BJ (cell line): ENCODE measurements around the gene PTPRC. TPM values are rescaled to one million over a fixed set of nuclear protein-coding genes. Genes with fewer than 3 reads are reported as not detected.
"Not testable (repeated sequence)": the region's sequence is repeated elsewhere in the genome, so short reads cannot be mapped to it uniquely, and the experiment has no call there.

Experiments
- CTCF ChIA-PET: fragments of 350-600 bp; formaldehyde crosslinking; extraction: SDS; loops from one replicate; lab custom pipeline; 2021; ENCODE audit warnings: antibody characterized with exemption, inconsistent platforms; lab: Yijun Ruan, JAX
- POLR2A ChIA-PET: fragments of 300-600 bp; sonication (Branson Sonifier 250); formaldehyde crosslinking; extraction: SDS; loops from one replicate; lab custom pipeline; 2021; ENCODE audit warnings: antibody characterized with exemption; lab: Charles Lee
- DNase-seq: peaks from one replicate; pipeline ENCODE4 v3.0.0-alpha.2; 2011; ENCODE audit warnings: low read depth
- H3K27me3 ChIP-seq: 2 replicates; pipeline ENCODE4 v1.6.0; 2011; ENCODE audit warnings: low read length; ENCODE audit not compliant: control insufficient read depth, insufficient read depth
- H3K36me3 ChIP-seq: 2 replicates; pipeline ENCODE4 v1.5.1; 2011; ENCODE audit warnings: low read length; ENCODE audit not compliant: control insufficient read depth, insufficient read depth
- H3K4me3 ChIP-seq: 2 replicates; pipeline ENCODE4 v1.5.1; 2011; ENCODE audit warnings: low read depth, mild to moderate bottlenecking, control low read depth, low read length
- polyA plus RNA-seq: library from polyadenylated mRNA; depleted of rRNA; stranded (reverse); fragments of >200 nt; gene quantifications from 2 replicates; pipeline ENCODE4 v1.2.3, GENCODE V29; 2011
- TF ChIP-seq, protein P1 (sequence below): IDR thresholded peaks from 2 replicates; pipeline ENCODE4 v1.5.1; 2011; ENCODE audit warnings: low read depth, mild to moderate bottlenecking, control low read depth, inconsistent platforms, low read length, moderate library complexity; ENCODE audit not compliant: insufficient read depth

PTPRC gene
- polyA plus RNA-seq, 1 experiment, result 0.22 TPM

DNA sequence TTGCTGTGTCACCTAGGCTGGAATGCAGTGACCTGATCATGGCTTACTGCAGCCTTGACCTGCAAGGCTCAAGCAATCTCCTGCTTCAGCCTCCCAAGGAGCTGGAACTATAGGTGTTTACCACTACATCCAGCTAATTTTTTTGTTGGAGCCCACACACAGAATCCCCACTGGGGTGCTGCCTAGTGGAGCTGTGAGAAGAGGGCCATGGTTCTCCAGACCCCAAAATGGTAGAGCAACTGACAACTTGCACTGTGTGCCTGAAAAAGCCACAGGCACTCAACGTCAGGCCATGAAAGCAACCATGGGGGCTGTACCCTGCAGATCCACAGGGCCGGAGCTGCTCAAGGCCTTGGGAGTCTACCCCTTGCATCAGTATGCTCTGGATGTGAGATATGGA is 39.1 kb upstream of the PTPRC start:
- ChIA-PET CTCF (interaction anchor here (1.1 kb wide), 1 partner anchor 9 kb away, joined by 3 read pairs; no protein-coding TSS in a partner anchor), POLR2A (no interaction called here)
- DNase-seq, result no peak
- TF ChIP-seq, protein P1, sequence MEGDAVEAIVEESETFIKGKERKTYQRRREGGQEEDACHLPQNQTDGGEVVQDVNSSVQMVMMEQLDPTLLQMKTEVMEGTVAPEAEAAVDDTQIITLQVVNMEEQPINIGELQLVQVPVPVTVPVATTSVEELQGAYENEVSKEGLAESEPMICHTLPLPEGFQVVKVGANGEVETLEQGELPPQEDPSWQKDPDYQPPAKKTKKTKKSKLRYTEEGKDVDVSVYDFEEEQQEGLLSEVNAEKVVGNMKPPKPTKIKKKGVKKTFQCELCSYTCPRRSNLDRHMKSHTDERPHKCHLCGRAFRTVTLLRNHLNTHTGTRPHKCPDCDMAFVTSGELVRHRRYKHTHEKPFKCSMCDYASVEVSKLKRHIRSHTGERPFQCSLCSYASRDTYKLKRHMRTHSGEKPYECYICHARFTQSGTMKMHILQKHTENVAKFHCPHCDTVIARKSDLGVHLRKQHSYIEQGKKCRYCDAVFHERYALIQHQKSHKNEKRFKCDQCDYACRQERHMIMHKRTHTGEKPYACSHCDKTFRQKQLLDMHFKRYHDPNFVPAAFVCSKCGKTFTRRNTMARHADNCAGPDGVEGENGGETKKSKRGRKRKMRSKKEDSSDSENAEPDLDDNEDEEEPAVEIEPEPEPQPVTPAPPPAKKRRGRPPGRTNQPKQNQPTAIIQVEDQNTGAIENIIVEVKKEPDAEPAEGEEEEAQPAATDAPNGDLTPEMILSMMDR, result no peak
- Histone ChIP-seq H3K27me3 (no peaks in the 10 kb centered on the region), H3K4me3 (no peak overlapping the region), H3K36me3 (no peaks in the 10 kb centered on the region)

DNA sequence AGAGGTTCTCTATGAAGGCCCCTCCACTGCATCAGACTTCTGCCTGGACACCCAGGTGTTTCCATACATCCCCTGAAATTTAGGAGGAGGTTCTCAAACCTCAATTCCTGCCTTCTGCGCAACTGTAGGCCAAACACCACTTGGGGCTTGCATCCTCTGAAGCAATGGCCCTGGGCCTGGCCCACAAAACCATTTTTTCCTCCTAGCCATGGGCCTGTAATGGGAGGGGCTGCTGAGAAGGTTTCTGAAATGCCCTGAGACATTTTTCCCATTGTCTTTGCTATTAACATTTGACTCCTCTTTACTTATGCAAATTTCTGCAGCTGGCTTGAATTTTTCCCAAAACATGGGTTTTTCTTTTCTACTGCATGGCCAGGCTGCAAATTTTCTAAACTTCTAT is 37.9 kb upstream of the PTPRC start:
- DNase-seq, result no peak
- H3K27me3 ChIP-seq, result no peaks in the 10 kb centered on the region
- CTCF ChIA-PET, result no interaction called here
- TF ChIP-seq, protein P1, result no peak
- H3K36me3 ChIP-seq, result no peaks in the 10 kb centered on the region
- H3K4me3 ChIP-seq, result no peak overlapping the region
- POLR2A ChIA-PET, result no interaction called here

DNA sequence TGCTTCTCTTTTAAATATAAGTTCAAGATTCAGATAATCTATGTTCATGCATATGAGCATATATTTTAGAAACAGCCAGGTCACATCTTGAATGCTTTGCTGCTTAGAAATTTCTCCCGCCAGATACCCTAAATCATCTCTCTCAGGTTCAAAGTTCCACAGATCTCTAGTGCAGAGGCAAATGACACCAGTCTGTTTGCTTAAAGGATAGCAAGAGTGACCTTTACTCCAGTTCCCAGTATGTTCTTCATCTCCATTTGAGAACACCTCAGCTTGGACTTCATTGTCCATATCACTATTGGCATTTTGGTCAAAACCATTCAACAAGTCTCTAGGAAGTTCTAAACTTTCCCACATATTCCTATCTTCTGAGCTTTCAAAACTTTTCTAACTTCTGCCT is 37.5 kb upstream of the PTPRC start:
- H3K36me3 ChIP-seq, H3K27me3 ChIP-seq, DNase-seq, CTCF ChIA-PET, POLR2A ChIA-PET, H3K4me3 ChIP-seq: not testable (repeated sequence)

DNA sequence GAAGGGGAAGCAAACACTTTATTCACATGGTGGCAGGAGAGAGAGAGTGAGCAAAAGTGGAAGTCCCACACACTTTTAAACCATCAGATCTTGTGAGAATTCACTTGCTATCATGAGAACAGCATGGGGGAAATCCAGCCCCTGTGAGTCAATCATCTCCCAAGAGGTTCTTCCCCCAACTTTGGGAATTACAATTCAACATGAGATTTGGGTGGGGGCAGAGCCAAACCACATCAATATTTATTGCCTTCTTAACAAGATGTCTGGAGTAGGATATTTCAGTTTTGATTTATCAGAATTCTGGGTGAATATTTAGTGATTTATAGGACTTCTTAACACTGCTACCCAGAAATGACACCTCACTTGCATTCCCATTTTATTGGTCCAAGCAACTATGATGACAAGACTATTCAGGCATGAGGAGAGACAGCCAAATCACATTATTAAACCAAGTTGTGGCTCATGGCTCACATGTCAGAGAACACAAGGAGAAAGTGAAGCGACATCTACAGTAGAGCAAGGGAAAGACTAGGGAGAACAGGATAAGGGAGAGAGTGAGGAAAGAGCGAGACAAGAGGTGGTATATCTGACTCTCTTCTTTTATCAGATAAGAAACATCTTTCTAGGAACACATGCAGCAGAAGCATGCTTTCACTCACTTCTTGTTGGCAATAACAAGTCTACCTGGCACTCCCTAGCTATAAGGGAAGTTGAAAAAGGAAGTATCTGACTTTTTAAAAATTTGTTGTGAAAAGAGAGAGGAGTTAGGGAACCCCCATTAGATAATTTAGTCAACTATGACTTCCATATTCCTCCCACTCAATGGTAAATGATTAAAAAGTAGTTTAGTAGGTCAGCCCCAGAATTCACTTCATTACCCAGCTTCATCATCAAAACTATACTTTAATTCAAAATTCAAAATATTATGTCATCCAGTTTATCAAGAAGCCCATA is 36.6 kb upstream of the PTPRC start:
- DNase-seq, result peak; percentile 69
- ChIA-PET CTCF (no interaction called here), POLR2A (no interaction called here)
- no peak overlapping the region for H3K4me3 ChIP-seq
- no peaks in the 10 kb centered on the region for H3K36me3 ChIP-seq
- TF ChIP-seq, protein P1, result 0 out of 2 replicates have a peak, but pooled peaks have one; percentile 13
- H3K27me3 ChIP-seq, result no peaks in the 10 kb centered on the region

DNA sequence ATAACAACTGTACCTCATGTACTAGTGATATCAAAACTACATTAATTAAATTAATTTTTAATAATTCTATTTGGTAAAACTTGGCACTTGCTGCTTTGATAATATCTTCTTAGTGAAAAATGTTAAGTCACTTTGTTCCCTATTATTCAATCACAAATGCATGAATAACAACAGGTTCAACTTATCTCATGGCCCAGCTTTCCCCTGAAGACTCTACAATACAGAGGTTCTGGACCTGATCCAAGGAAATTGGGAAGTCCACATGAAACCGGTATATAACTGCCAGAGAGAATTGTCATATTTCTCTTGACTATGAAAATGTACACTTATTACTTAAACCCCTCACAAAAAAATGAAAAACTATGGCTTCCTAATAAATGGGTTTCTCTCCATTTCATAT is 33.9 kb upstream of the PTPRC start:
- no peak for DNase-seq
- ChIA-PET POLR2A (no interaction called here), CTCF (interaction anchor here (0.8 kb wide), 1 partner anchor 139 kb away, joined by 3 read pairs; no protein-coding TSS in a partner anchor)
- no peak overlapping the region for H3K4me3 ChIP-seq
- TF ChIP-seq, protein P1, result no peak
- no peaks in the 10 kb centered on the region for H3K27me3 ChIP-seq
- H3K36me3 ChIP-seq, result no peaks in the 10 kb centered on the region
